Measurements from ENCODE around the gene TCF4.

Gene TCF4

DNA sequence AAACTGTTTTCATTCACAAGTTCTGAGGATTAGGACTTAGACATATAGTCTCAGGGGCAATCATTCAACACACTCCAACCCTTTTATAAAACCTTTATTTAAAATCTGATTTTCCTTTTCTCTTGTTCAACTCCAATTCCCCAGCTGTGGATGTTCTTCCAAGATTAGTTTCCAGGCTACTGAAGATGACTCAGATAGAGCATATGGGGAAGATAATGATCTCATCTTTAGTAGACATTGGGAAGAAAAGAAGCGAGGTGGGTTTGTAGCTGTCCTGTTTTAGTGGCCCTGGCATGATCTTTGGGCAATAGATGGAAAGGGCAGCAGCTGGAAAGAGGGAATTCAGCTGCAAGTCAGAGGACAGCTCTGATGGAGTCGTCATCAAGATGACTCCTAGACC is 381.1 kb downstream of the TCF4 start:
- DNase-seq (no peak), ATAC-seq (replicated peaks) (no peak)
- Mint-ChIP-seq H3K27ac (no peak overlapping the region), H3K27me3 (no peaks in the 10 kb centered on the region), H3K9me3 (peaks cover 0 to 3% of the 10 kb centered on the region in 2 donors), H3K36me3 (ENCODE audit: insufficient read depth) (no peaks in the 10 kb centered on the region), H3K4me1 (ENCODE audit: low read depth in 2 of 2) (no peaks in the 10 kb centered on the region), H3K4me3 (no peak overlapping the region)

DNA sequence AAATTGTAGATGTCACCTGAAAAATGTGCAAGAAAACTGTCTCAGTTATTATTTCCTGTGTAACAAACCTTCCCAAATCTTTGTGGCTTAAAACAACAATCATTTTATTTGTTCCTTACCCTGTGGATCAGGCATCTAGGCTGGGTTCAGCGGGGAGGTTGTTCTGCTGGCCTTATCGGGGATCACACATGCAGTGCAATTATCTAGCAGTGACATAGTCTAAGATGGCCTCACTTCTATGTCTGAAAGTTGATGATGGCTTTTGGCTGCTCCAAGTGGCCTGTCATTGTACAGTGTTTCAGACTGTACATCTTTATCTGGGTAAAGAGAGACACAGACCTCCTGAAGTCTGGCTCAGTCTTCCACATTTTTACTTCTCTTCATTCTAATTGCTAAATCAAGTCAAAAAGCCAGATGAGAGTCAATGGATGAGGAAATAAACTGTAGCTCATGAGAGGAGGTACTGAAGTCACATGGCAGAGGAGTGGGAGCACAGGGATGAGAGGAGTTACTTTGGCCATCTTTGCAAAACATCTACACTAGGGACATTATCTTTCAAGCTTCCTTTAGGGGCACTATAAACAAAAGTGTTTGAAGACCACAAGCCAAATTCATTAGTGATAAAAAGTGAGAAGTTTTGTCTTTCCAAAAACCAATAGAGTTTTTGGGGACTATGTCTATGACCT is 385.6 kb downstream of the TCF4 start:
- Mint-ChIP-seq H3K4me1 (ENCODE audit: low read depth in 2 of 2) (no peaks in the 10 kb centered on the region), H3K36me3 (ENCODE audit: insufficient read depth) (no peaks in the 10 kb centered on the region), H3K27me3 (no peaks in the 10 kb centered on the region), H3K27ac (no peak overlapping the region), H3K4me3 (no peak overlapping the region), H3K9me3 (peaks cover 0 to 6% of the 10 kb centered on the region in 2 donors)
- DNase-seq (no peak), ATAC-seq (replicated peaks) (no peak)

DNA sequence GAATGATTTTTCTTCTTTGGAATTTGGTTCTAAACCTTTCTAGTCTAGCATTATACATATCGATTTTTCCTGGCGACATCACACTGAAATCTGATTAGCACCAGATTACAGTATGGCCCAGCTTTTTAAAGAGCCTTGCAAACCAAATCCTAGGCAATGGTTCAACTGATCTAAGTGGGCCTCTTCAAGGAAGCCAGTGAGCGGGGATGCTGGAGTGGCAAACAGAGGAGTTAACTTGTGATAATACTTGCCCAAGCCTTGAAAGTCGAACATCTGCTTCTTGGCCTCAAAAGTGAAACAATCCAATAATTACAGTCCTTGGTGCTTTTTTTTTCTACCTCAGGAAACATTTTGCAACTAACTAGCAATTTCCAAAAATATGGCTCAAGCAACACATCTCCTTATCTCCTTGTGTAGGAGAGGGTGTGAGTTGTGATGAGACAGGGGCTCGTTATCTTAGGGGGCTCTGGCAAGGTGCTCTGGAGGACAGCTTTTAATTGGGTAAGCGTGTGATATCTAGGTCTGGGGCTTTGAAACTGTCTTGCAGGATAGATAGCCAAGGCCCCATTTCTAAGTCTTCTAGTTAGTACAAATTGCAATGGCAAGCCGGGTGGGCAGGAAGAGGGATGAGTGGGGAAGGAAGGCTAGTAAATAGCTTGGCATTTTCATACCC is 388.6 kb downstream of the TCF4 start:
- H3K4me3 Mint-ChIP-seq: no peak overlapping the region
- no peak for DNase-seq
- no peaks in the 10 kb centered on the region for H3K27me3 Mint-ChIP-seq
- no peaks in the 10 kb centered on the region for H3K36me3 Mint-ChIP-seq (ENCODE audit: insufficient read depth)
- ATAC-seq (replicated peaks): no peak
- peaks cover 0 to 7% of the 10 kb centered on the region in 2 donors for H3K9me3 Mint-ChIP-seq
- no peaks in the 10 kb centered on the region for H3K4me1 Mint-ChIP-seq (ENCODE audit: low read depth in 2 of 2)
- no peak overlapping the region for H3K27ac Mint-ChIP-seq

DNA sequence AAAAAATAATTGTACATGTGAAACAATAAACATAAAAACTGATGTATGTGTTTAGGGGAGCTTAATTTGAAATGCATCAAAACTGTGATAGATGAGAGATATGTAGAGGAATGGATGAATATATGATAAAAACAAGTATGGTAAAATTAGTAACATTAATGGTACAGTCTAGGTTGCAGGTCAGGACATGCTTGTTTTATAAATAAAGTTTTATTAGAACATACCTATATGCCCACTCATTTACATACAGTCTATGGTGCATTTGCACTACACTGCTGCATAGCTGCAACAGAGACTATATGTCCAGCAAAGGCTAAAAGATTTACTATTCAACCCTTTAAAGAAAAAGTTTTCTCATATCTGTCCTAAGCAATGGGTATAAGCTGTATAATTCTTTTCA is 392.1 kb downstream of the TCF4 start:
- no peak for DNase-seq
- Mint-ChIP-seq H3K27ac (no peak overlapping the region), H3K9me3 (peaks cover 0 to 4% of the 10 kb centered on the region in 2 donors), H3K4me1 (ENCODE audit: low read depth in 2 of 2) (no peaks in the 10 kb centered on the region), H3K27me3 (no peaks in the 10 kb centered on the region), H3K4me3 (no peak overlapping the region), H3K36me3 (ENCODE audit: insufficient read depth) (no peaks in the 10 kb centered on the region)
- no peak for ATAC-seq (replicated peaks)

DNA sequence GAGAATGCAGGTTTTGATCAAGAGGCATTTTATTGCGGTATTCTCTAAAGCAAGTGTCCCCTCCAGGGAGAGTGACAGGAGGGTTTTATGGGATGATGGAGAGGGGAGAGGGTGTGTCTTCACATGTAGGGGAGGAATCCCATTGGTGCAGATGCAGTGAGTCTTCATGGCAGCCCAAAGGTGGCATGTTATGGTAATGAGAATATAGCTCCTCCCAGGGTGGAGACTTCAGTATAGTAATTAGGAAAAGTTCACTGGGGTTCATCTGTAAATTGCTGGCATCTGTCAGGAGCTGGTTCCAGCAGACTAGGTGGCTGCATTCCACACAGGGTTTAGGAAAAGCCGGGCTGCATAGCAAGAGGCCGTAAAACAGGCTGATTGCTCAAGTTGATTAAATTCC is 398.0 kb downstream of the TCF4 start:
- ATAC-seq (replicated peaks): no peak
- Mint-ChIP-seq H3K4me1 (ENCODE audit: low read depth in 2 of 2) (no peaks in the 10 kb centered on the region), H3K27ac (no peak overlapping the region), H3K36me3 (ENCODE audit: insufficient read depth) (no peaks in the 10 kb centered on the region), H3K4me3 (no peak overlapping the region), H3K9me3 (peaks cover 4 to 10% of the 10 kb centered on the region in 2 donors), H3K27me3 (no peaks in the 10 kb centered on the region)
- DNase-seq: no peak

DNA sequence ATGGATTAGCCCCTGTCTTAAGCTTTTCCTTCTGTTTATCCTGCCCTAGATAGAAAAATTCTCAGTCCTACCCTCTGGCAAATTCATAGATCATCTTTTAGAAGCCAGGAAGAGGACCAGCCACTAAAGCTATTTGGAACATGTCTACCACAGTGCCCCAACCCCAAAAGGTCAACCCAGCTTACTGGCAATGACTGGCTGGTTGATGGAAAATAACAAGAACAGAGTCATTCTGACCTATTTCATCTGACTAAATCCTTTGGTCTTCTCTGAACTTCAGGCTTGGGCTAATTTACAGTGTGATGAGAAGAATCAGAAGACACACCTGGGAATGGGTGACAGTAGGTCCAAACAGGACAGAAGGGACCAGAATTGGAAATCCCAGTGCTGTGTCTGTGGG is 401.4 kb downstream of the TCF4 start:
- Mint-ChIP-seq H3K4me3 (no peak overlapping the region), H3K27ac (no peak overlapping the region), H3K9me3 (peaks cover 7 to 28% of the 10 kb centered on the region in 2 donors), H3K4me1 (ENCODE audit: low read depth in 2 of 2) (no peaks in the 10 kb centered on the region), H3K36me3 (ENCODE audit: insufficient read depth) (no peaks in the 10 kb centered on the region), H3K27me3 (no peaks in the 10 kb centered on the region)
- no peak for ATAC-seq (replicated peaks)
- DNase-seq: no peak

DNA sequence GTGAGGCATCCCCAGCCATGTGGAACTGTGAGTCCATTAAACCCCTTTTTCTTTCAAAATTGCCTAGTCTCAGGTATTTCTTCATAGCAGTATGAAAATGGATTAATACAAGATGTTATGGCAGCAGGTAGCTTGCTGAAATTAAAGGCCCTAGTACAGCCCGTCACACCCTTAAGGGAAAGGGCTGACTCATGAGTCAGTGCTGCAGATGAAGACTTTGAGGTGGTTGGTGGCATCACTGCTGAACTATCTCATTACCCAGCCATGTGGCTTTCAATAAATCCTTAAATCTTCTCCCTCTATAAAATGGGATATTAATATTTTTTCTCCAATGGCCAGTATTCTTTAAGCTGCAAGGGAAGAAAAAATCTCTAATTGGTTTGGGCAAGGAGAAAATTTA is 402.6 kb downstream of the TCF4 start:
- Mint-ChIP-seq H3K9me3 (peaks cover 7 to 28% of the 10 kb centered on the region in 2 donors), H3K27me3 (no peaks in the 10 kb centered on the region), H3K36me3 (ENCODE audit: insufficient read depth) (no peaks in the 10 kb centered on the region), H3K27ac (no peak overlapping the region), H3K4me1 (ENCODE audit: low read depth in 2 of 2) (no peaks in the 10 kb centered on the region), H3K4me3 (no peak overlapping the region)
- ATAC-seq (replicated peaks) (no peak), DNase-seq (no peak)

DNA sequence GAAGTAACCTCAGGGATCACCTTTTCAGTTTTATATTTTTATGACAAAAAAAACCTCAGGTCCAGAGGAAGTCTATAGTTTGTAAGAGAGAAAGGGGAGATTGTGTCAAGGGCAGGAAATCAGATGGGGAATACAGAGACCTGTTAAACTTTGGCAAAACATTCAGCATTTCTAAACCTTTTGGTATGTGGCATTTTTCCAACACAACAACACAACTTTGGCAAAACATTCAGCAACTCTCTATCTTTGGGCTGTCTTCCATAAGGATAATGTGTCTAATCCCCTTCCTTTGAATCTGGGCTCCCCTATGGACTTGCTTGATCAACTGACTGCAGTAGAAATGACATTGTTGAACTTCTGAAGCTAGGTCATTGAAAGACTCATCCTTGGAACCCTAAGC is 408.2 kb downstream of the TCF4 start:
- Mint-ChIP-seq H3K9me3 (peaks cover 5 to 22% of the 10 kb centered on the region in 2 donors), H3K36me3 (ENCODE audit: insufficient read depth) (no peaks in the 10 kb centered on the region), H3K27ac (no peak overlapping the region), H3K4me1 (ENCODE audit: low read depth in 2 of 2) (no peaks in the 10 kb centered on the region), H3K27me3 (no peaks in the 10 kb centered on the region), H3K4me3 (no peak overlapping the region)
- ATAC-seq (replicated peaks) (no peak), DNase-seq (no peak)

DNA sequence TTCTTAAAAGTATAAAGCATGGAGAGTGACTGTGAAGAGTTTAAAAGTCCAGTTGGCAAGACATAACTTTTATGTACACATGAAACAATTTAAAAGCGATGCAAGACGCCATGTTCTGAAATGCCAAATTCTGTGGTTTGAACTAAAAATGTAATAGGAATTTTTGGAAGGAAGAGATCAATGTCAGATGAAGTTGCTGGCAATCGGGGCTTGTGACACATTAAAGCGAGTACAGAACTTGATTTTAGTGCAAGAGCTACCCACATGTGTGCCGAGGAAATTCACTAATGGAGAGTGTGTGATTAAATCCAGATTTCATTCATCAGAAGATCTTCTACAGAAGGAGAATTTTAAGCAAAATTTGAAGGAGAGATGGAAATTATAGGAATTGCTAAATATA is 408.6 kb downstream of the TCF4 start:
- Mint-ChIP-seq H3K27ac (no peak overlapping the region), H3K27me3 (no peaks in the 10 kb centered on the region), H3K4me1 (ENCODE audit: low read depth in 2 of 2) (no peaks in the 10 kb centered on the region), H3K36me3 (ENCODE audit: insufficient read depth) (no peaks in the 10 kb centered on the region), H3K4me3 (no peak overlapping the region), H3K9me3 (peaks cover 5 to 19% of the 10 kb centered on the region in 2 donors)
- no peak for DNase-seq
- no peak for ATAC-seq (replicated peaks)

DNA sequence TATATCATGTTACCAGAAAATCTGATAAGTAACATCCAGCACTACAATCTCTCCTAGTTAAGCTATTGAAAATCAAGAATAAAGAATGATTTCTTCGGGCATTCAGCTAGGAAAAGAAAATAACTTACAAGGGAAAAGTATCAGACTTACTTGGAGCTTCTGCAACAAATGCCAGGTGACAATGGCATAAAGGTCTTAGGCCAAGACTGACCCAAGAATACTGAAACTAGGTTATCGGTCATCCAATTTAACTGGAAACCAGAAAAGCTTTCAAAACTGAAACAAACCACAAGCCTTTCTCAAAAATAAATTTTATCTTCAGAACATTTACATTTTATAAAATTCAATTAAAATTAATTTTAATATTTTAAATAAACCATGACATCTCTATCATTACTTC is 414.7 kb downstream of the TCF4 start:
- DNase-seq: no peak
- H3K36me3 Mint-ChIP-seq (ENCODE audit: insufficient read depth): no peaks in the 10 kb centered on the region
- no peak overlapping the region for H3K4me3 Mint-ChIP-seq
- H3K4me1 Mint-ChIP-seq (ENCODE audit: low read depth in 2 of 2): no peaks in the 10 kb centered on the region
- H3K9me3 Mint-ChIP-seq: peaks cover 8 to 14% of the 10 kb centered on the region in 2 donors
- no peak for ATAC-seq (replicated peaks)
- no peaks in the 10 kb centered on the region for H3K27me3 Mint-ChIP-seq
- H3K27ac Mint-ChIP-seq: no peak overlapping the region
